Measurements from ENCODE around the gene USP15.

The USP15 gene

GRCh38 chr12:62258941-62259630 lies 1.1 kb upstream of the USP15 start:
- DNase-seq, result no peak

GRCh38 chr12:62259631-62259992 lies 592 bp upstream of the USP15 start:
- peak; percentile 30 for DNase-seq

DNA sequence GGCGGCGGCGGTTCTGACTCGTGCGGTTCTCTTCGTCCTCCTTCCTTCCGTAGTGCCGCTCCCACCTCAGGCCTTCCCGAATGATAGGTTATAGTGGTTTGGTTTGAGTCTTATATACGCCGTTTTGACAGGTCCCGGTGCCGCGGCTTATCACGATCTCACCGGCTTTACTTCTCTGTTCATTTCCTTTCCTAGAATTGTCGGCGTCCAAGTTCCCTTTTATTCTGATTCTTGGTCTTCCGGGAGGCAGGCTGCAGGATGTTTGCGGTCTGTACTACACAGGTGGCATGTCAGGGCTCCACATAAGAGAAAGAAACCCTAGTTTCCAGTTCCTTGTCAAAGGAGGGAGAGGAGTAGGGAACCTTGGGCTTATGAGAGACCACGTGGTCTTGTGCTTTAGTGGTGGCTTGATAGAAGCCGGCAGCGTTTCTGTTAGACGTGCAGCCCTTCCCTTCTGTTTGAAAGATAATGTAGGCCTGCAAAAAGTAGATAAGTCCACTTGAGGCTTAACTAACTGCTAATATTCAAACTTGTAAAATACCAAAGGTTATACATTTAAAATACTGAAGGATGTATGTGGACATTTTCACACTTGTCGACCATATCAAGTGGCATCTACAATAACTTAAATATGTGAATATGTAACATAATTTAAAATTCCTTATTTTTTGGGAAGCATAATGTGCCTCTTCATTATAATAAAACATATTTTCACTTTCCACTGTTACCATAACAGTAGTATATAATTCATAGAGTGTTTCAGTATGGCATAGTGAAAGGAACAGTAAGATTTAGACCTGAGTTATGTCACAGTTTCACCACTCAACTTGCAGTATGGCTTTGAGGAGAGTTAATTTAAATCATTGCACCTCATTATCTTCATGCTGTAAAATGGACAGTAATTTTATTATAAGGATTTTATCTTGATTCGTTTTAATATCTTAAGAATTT lies 804 bp downstream of the USP15 start:
- DNase-seq, result no peak

DNA sequence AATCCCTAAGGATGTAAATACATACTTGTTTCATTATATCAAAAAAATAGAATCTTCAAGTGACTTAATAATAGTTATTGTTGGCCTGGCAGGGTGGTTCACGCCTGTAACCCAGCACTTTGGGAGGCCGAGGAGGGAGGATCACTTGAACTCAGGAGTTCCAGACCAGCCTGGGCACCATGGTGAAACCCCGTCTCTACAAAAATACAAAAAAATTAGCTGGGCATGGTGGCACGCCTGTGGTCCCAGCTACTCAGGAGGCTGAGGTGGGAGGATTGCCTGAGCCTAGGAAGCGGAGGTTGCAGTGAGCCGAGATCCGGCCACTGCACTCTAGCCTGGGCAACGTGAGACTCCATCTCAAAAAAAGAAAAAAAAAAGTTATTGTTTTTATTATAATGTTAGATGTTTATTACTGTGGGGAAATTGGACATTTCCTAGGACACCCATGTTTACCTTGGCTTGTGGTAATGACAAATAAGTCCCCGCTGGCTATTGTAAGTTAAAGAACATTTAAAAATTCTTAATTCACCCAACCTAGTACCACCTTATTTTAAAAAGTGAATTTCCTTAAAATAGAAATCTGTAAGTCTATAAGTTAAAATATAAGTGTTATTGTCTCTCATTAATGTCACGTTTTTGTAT lies 1.8 kb downstream of the USP15 start:
- no peak for DNase-seq

GRCh38 chr12:62263232-62263631 lies 3.0 kb downstream of the USP15 start:
- DNase-seq, result no peak

DNA sequence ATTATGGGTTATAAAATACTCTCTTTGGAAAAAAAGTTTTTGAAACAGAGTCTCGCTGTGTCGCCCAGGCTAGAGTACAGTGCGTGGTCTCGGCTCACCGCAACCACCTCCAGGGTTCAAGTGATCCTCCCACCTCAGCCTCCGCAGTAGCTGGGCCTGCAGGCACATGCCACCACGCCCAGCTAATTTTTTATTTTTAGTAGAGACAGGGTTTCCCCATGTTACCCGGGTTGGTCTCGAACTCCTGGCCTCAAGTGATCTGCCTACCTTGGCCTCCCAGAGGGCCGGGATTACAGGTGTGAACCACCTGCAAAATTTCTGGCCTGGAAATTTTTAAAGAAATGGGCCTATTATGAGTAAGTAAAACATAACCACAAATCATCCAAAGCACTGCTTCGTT lies 3.8 kb downstream of the USP15 start:
- DNase-seq, result no peak

- DNase-seq, result no peak
Measured at GRCh38 chr12:62264706-62265105, 4.5 kb downstream of the USP15 start.

GRCh38 chr12:62265511-62265910 lies 5.3 kb downstream of the USP15 start:
- DNase-seq, result no peak

GRCh38 chr12:62267026-62267425 lies 6.8 kb downstream of the USP15 start:
- no peak for DNase-seq

DNA sequence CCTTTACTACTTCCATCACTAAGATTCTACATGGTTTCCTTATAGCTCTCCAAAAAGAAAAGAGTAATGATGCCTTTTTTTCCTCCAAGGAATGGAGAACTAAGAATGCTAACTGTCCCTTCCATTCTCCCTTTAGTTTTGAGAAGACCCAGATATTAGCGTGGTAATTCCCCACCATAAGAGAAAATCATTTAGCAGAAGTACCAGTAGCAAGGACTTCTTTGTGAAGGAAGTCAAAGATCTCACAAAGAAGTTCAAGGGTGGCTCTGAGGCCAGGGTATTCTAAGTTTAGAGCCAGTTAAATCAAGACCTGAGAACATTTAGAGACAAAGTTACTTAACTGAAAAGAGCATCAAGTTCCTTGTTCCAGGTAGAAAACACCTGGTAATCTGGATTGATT lies 7.3 kb downstream of the USP15 start:
- DNase-seq, result no peak

DNA sequence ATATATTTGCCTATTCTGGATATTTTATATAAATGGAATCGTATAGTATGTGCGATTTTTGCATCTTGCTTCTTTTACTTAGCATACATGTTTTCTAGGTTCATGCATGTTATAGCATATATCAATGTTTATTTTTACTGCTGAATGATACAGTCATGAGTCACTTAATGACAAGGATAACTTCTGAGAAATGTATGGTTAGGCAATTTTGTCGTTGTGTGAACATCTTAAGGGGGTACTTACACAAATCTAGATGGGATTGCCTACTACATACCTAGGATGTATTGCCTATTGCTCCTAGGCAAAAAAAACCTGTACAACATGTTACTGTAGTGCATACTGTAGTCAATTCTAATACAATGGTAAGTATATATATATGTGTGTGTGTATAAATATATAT lies 8.8 kb downstream of the USP15 start:
- DNase-seq, result no peak

GRCh38 chr12:62269464-62270228 lies 9.4 kb downstream of the USP15 start:
- no peak for DNase-seq

DNA sequence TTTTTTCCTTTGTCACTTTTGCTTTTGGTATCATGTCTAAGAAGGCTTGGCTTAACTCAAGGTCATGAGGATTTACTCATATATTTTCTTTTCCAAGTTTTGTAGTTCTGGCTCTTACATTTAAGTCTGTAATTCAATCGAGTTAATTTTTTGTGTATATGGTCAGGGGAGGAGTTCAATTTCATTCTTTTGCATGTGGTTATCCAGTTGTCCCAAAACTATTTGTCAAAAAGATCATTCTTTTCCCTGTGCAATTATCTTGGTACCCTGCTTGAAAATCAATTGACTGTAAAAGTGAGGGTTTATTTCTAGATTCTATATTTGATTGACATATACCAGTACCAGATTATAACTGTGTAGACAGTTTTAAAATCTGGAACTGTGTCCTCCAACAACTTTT lies 10.2 kb downstream of the USP15 start:
- no peak for DNase-seq

DNA sequence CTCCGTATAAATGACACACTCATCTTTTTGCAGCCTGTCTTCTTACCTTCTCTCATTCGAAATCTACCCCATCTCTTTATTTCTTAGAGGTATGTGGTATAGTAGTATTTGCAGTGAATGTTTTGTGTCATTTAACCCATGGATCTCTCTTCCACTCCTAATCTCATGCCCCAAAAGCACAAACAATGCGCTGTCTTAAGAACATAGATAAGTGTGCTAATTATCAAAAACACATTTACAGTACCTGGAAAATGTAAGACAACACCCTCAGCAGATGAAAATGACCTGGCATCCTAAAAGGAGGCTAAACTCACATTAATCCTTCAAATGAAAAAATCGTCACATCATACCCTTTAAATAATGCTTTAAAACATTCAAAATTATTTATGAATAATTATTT lies 10.7 kb downstream of the USP15 start:
- DNase-seq, result no peak

GRCh38 chr12:62272936-62273552 lies 12.8 kb downstream of the USP15 start:
- DNase-seq, result no peak

- no peak for DNase-seq
Measured at GRCh38 chr12:62273724-62274380, 13.6 kb downstream of the USP15 start.

DNA sequence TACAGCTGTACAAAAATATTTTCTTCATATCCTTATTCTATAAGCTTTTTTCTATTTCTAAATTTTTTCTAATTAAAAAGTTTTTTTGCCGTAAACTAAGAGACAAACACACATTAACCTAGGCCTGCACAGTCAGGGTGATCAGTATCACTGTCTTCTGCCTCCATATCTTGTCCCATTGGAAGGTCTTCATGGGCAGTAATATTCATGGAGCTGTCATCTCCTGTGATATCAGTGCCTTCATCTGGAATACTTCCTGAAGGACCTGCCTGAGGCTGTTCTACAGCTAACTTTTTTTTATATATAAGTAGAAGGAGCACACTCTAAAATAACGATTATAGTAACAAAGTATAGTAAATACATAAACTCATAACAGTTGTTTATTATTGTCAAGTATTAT lies 17.8 kb downstream of the USP15 start:
- DNase-seq, result no peak

- no peak for DNase-seq
Measured at GRCh38 chr12:62279058-62279457, 18.9 kb downstream of the USP15 start.

GRCh38 chr12:62279961-62280360 lies 19.8 kb downstream of the USP15 start:
- DNase-seq, result no peak

GRCh38 chr12:62282057-62282774 lies 22.0 kb downstream of the USP15 start:
- no peak for DNase-seq

GRCh38 chr12:62284749-62285148 lies 24.5 kb downstream of the USP15 start:
- DNase-seq, result no peak

Measured in DMS 273 treated with DMSO at 0.1 percent for 48 hours (cell line).